PC-9 (cell line): ENCODE results near the gene STX3. TPM values are rescaled to one million over a fixed set of nuclear protein-coding genes. Genes with fewer than 3 reads are reported as not detected.
"Not testable (repeated sequence)": the region's sequence is repeated elsewhere in the genome, so short reads cannot be mapped to it uniquely, and the experiment has no call there.

Experiments
- BruUV-seq: library from RNA; stranded (reverse); fragments of 400-500 nt; replicated peaks from 2 replicates; lab custom pipeline; 2021; lab: Mats Ljungman, UMichigan
- CTCF ChIA-PET: fragments of 300-600 bp; sonication (Branson Sonifier 250); formaldehyde crosslinking; loops from one replicate; lab custom pipeline; 2022; ENCODE audit warnings: antibody characterized with exemption; lab: Charles Lee
- POLR2A ChIA-PET: fragments of 300-600 bp; sonication (Branson Sonifier 250); formaldehyde crosslinking; loops from one replicate; lab custom pipeline; 2022; ENCODE audit warnings: antibody characterized with exemption; ENCODE audit not compliant: unreplicated experiment; lab: Charles Lee
- DNase-seq, 2 experiments: peaks; one replicate each; pipeline versions ENCODE4 v3.0.0 to v3.0.0-alpha.2; 2015 to 2022; ENCODE audit warnings: mixed read lengths in 1 of 2
- H2AFZ ChIP-seq: fragments of 200-600 bp; sonication (generic); 2 replicates; pipeline ENCODE4 v1.8.1; 2017; ENCODE audit warnings: antibody characterized with exemption
- H3F3A ChIP-seq: fragments of 200-600 bp; sonication (generic); 2 replicates; pipeline ENCODE4 v1.8.1; 2017; ENCODE audit warnings: antibody characterized with exemption, mild to moderate bottlenecking, low read depth; ENCODE audit not compliant: insufficient read depth
- H3K27ac ChIP-seq: fragments of 200-600 bp; sonication (generic); 2 replicates; pipeline ENCODE4 v1.6.1; 2016; ENCODE audit warnings: mixed run types
- H3K27me3 ChIP-seq: fragments of 200-600 bp; sonication (generic); 2 replicates; pipeline ENCODE4 v1.6.1; 2016; ENCODE audit warnings: low read depth, mixed run types; ENCODE audit not compliant: insufficient read depth
- H3K36me3 ChIP-seq: fragments of 200-600 bp; sonication (generic); 2 replicates; pipeline ENCODE4 v1.6.1; 2016; ENCODE audit warnings: low read depth, mixed run types
- H3K4me1 ChIP-seq: fragments of 200-600 bp; sonication (generic); replicated peaks from 2 replicates; pipeline ENCODE4 v1.6.1; 2016; ENCODE audit warnings: mixed run types; ENCODE audit not compliant: insufficient read depth
- H3K4me2 ChIP-seq: fragments of 200-600 bp; sonication (generic); 2 replicates; pipeline ENCODE4 v1.6.1; 2017; ENCODE audit warnings: mixed run types
- H3K4me3 ChIP-seq: fragments of 200-600 bp; sonication (generic); 2 replicates; pipeline ENCODE4 v1.6.1; 2016; ENCODE audit warnings: mixed run types
- H3K79me2 ChIP-seq: fragments of 200-600 bp; sonication (generic); 2 replicates; pipeline ENCODE4 v1.6.1; 2017; ENCODE audit warnings: low read depth, mixed run types
- H3K9me2 ChIP-seq: fragments of 200-600 bp; sonication (generic); 2 replicates; pipeline ENCODE4 v1.8.1; 2017; ENCODE audit warnings: mild to moderate bottlenecking; ENCODE audit not compliant: insufficient read depth
- H3K9me3 ChIP-seq: fragments of 200-600 bp; sonication (generic); 2 replicates; pipeline ENCODE4 v1.8.1; 2016; ENCODE audit warnings: low read depth; ENCODE audit not compliant: insufficient read depth
- H4K20me1 ChIP-seq: fragments of 200-600 bp; sonication (generic); 2 replicates; pipeline ENCODE4 v1.8.1; 2017; ENCODE audit not compliant: insufficient read depth
- CTCF ChIP-seq: fragments of 200-600 bp; sonication (generic); conservative IDR thresholded peaks from 2 replicates; pipeline ENCODE4 v1.6.1; 2017; ENCODE audit warnings: mixed run types, antibody characterized with exemption, mild to moderate bottlenecking, moderate library complexity
- EZH2 ChIP-seq: fragments of 200-600 bp; sonication (generic); IDR thresholded peaks from 2 replicates; pipeline ENCODE4 v1.8.0; 2017; ENCODE audit warnings: antibody characterized with exemption, low read depth
- intact Hi-C: fragments of 100-400 bp; cut with micrococcal nuclease; formaldehyde crosslinking; loops from one replicate; pipeline ENCODE4 v1.10.0; 2022; ENCODE audit not compliant: unreplicated experiment
- total RNA-seq: library from RNA; stranded (reverse); gene quantifications from 2 replicates; pipeline ENCODE4 v1.2.3, GENCODE V29; 2021

STX3 gene
- total RNA-seq, 1 experiment from 2014 or later, result 50.1 TPM

DNA sequence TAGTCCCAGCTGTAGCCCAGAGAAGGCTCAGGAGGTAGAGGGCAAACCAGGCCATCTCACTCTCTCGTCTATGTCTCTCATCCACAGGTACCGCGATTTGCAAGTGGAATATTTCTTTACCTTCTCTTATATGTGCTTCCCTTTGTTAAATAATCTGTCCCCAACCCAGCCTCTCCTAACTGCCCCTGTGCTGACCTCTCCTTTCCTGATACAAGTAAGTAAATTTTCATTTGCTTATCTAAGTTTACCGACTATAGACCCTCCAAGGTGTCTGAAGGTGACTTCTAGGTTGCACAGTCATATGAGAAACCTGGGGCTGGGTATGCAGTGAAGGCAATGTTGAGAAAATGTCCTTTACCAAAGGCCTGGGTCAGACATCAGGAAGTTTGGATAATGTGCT, 90.2 kb downstream of the STX3 start, which contains the start of gene CBLIF:
CBLIF (minus strand) TSS at position 101 of the 400 bp plus-strand sequence; CDS start at position 55, 46 bp downstream.
- Histone ChIP-seq H3K9me2 (no peaks in the 10 kb centered on the region), H3K9me3 (no peaks in the 10 kb centered on the region), H4K20me1 (no peaks in the 10 kb centered on the region), H3K4me1 (no peaks in the 10 kb centered on the region), H3K36me3 (no peaks in the 10 kb centered on the region), H2AFZ (no peak within 1 kb of the TSS), H3K79me2 (no peaks in the 10 kb centered on the region), H3K4me2 (no peak within 1 kb of the TSS), H3F3A (no peaks in the 10 kb centered on the region), H3K4me3 (no peak within 1 kb of the TSS), H3K27me3 (no peaks in the 10 kb centered on the region), H3K27ac (no peak within 1 kb of the TSS)
- intact Hi-C loops, result no loop called here
- BruUV-seq, result no TSS peak
- POLR2A ChIA-PET, result no interaction called here
- TF ChIP-seq CTCF (no peak), EZH2 (no peak)
- no peak for DNase-seq
- CTCF ChIA-PET, result no interaction called here

DNA sequence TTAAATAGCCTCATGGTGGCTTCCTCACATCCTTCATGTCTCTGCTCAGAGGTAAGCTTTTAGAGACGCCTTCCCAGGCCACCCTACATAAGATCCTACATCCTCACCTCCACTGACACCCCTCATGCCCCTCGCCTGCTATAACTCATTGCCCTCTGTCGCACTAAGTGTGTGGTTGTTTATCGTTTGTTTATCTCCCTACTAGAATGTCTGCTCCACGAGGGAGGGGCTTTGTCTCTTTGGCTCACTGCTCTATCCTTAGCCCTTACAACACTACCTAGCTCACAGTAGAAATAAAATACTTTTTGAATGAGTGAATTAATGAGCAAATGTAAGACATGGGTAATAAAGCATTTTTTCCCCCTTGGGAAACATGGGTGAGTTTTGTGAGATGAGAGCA, 91.4 kb downstream of the STX3 start:
- ChIA-PET POLR2A (no interaction called here), CTCF (no interaction called here)
- H3K4me2 ChIP-seq, result no peak overlapping the region
- H3K79me2 ChIP-seq, result no peaks in the 10 kb centered on the region
- H4K20me1 ChIP-seq, result no peaks in the 10 kb centered on the region
- H3K36me3 ChIP-seq, result no peaks in the 10 kb centered on the region
- no peak for TF ChIP-seq CTCF
- TF ChIP-seq EZH2, result no peak
- no peaks in the 10 kb centered on the region for H3K4me1 ChIP-seq
- no peak overlapping the region for H3K4me3 ChIP-seq
- intact Hi-C loops, result no loop called here
- H3K27me3 ChIP-seq, result no peaks in the 10 kb centered on the region
- DNase-seq, result no peak
- H3K9me2 ChIP-seq, result no peaks in the 10 kb centered on the region
- H3F3A ChIP-seq, result no peaks in the 10 kb centered on the region
- H3K9me3 ChIP-seq, result no peaks in the 10 kb centered on the region
- no peak overlapping the region for H3K27ac ChIP-seq
- H2AFZ ChIP-seq, result no peak overlapping the region
- BruUV-seq, result no TSS peak

GRCh38 chr11:59847626-59848025, 92.5 kb downstream of the STX3 start:
- ChIA-PET POLR2A (no interaction called here), CTCF (no interaction called here)
- intact Hi-C loops, result no loop called here
- no peak for DNase-seq
- Histone ChIP-seq H3K4me3 (no peak overlapping the region), H3K9me3 (no peaks in the 10 kb centered on the region), H4K20me1 (no peaks in the 10 kb centered on the region), H3F3A (no peaks in the 10 kb centered on the region), H3K9me2 (no peaks in the 10 kb centered on the region), H3K79me2 (no peaks in the 10 kb centered on the region), H3K27me3 (no peaks in the 10 kb centered on the region), H3K4me1 (no peaks in the 10 kb centered on the region), H3K27ac (no peak overlapping the region), H2AFZ (no peak overlapping the region), H3K36me3 (no peaks in the 10 kb centered on the region), H3K4me2 (no peak overlapping the region)
- BruUV-seq, result no TSS peak
- TF ChIP-seq EZH2, result no peak
- no peak for TF ChIP-seq CTCF

- POLR2A ChIA-PET, H3K27me3 ChIP-seq, H3K4me2 ChIP-seq, CTCF ChIA-PET, H3K4me3 ChIP-seq, H3F3A ChIP-seq, BruUV-seq, H3K4me1 ChIP-seq, intact Hi-C loops, H3K79me2 ChIP-seq, H3K36me3 ChIP-seq, H3K27ac ChIP-seq, H3K9me3 ChIP-seq, DNase-seq, H3K9me2 ChIP-seq, H4K20me1 ChIP-seq, H2AFZ ChIP-seq: not testable (repeated sequence)
These were observed 93.3 kb downstream of the STX3 start for GRCh38 chr11:59848439-59848838.
